OCI-LY7 (cell line): ENCODE results near the gene BAG2. TPM values are rescaled to one million over a fixed set of nuclear protein-coding genes. Genes with fewer than 3 reads are reported as not detected.

ENCODE experiments used
- BruUV-seq: library from RNA; stranded (reverse); fragments of 400-500 nt; replicated peaks from 2 replicates; lab custom pipeline; 2021; lab: Mats Ljungman, UMichigan
- CTCF ChIA-PET: fragments of 300-600 bp; sonication (Branson Sonifier 250); formaldehyde crosslinking; loops from one replicate; lab custom pipeline; 2022; ENCODE audit warnings: antibody characterized with exemption; ENCODE audit not compliant: unreplicated experiment; lab: Charles Lee
- POLR2A ChIA-PET: fragments of 300-600 bp; sonication (Branson Sonifier 250); formaldehyde crosslinking; loops from one replicate; lab custom pipeline; 2022; ENCODE audit warnings: antibody characterized with exemption; lab: Charles Lee
- DNase-seq: peaks from one replicate; pipeline ENCODE4 v3.0.0-alpha.2; 2015; ENCODE audit warnings: low spot score
- H2AFZ ChIP-seq: fragments of 200-600 bp; sonication (generic), shearing (Covaris generic); 2 replicates; pipeline ENCODE4 v1.6.1; 2014; ENCODE audit warnings: mild to moderate bottlenecking, antibody characterized with exemption, low read length, moderate library complexity
- H3K27ac ChIP-seq: fragments of 200-600 bp; sonication (generic); 2 replicates; pipeline ENCODE4 v1.5.1; 2014; ENCODE audit warnings: mixed run types, low read depth, mild to moderate bottlenecking, moderate library complexity, low read length, inconsistent platforms; ENCODE audit not compliant: poor library complexity, severe bottlenecking
- H3K36me3 ChIP-seq: fragments of 200-600 bp; sonication (generic); 2 replicates; pipeline ENCODE4 v1.6.1; 2014; ENCODE audit warnings: mild to moderate bottlenecking, antibody characterized with exemption, low read length, moderate library complexity, mixed read lengths; ENCODE audit not compliant: insufficient read depth
- H3K4me1 ChIP-seq: fragments of 200-600 bp; sonication (generic); 2 replicates; pipeline ENCODE4 v1.5.1; 2014; ENCODE audit warnings: mild to moderate bottlenecking, low read length; ENCODE audit not compliant: insufficient read depth, poor library complexity, severe bottlenecking
- H3K4me2 ChIP-seq: fragments of 200-600 bp; sonication (generic); 2 replicates; pipeline ENCODE4 v1.6.1; 2014; ENCODE audit warnings: mild to moderate bottlenecking, low read length
- H3K4me3 ChIP-seq: fragments of 200-600 bp; sonication (generic); 2 replicates; pipeline ENCODE4 v1.5.1; 2014; ENCODE audit warnings: mild to moderate bottlenecking, low read depth, low read length; ENCODE audit not compliant: poor library complexity, severe bottlenecking
- H3K79me2 ChIP-seq: fragments of 200-600 bp; sonication (generic); 2 replicates; pipeline ENCODE4 v1.6.1; 2016; ENCODE audit warnings: low read depth, mild to moderate bottlenecking, low read length, moderate library complexity, mixed read lengths; ENCODE audit not compliant: insufficient read depth
- H3K9me2 ChIP-seq: fragments of 200-600 bp; sonication (generic); 2 replicates; pipeline ENCODE4 v1.6.1; 2016; ENCODE audit warnings: mild to moderate bottlenecking, low read length, mixed read lengths; ENCODE audit not compliant: insufficient read depth
- H3K9me3 ChIP-seq: fragments of 200-600 bp; sonication (generic); 2 replicates; pipeline ENCODE4 v1.6.1; 2014; ENCODE audit warnings: mild to moderate bottlenecking, mixed run types, low read length, mixed read lengths
- H4K20me1 ChIP-seq: fragments of 200-600 bp; sonication (generic); 2 replicates; pipeline ENCODE4 v1.6.1; 2014; ENCODE audit warnings: mild to moderate bottlenecking, antibody characterized with exemption, low read length, moderate library complexity, mixed read lengths; ENCODE audit not compliant: insufficient read depth
- CTCF ChIP-seq: fragments of 200-600 bp; sonication (generic); conservative IDR thresholded peaks from 2 replicates; pipeline ENCODE4 v1.5.1; 2014; ENCODE audit warnings: mild to moderate bottlenecking, antibody characterized with exemption, low read length, moderate library complexity, mixed read lengths
- EZH2phosphoT487 ChIP-seq: fragments of 200-600 bp; sonication (generic); IDR thresholded peaks from 2 replicates; pipeline ENCODE4 v1.6.1; 2018; ENCODE audit warnings: low read depth, borderline replicate concordance, mild to moderate bottlenecking, mixed run types, antibody characterized with exemption, low read length, moderate library complexity, mixed read lengths
- intact Hi-C: fragments of 100-400 bp; cut with micrococcal nuclease; formaldehyde crosslinking; loops from one replicate; pipeline ENCODE4 v1.10.0; 2022; ENCODE audit not compliant: unreplicated experiment
- total RNA-seq, 2 experiments: library from RNA; depleted of rRNA in 1 of 2; stranded (reverse); fragments of >200 nt in 1 of 2; shearing (Covaris generic) in 1 of 2; gene quantifications; 2 replicates each; pipeline ENCODE4 v1.2.3, GENCODE V29; 2014 to 2022

The BAG2 gene
- total RNA-seq, 2 experiments from 2014 or later, result 7.7 to 8.7 TPM

DNA sequence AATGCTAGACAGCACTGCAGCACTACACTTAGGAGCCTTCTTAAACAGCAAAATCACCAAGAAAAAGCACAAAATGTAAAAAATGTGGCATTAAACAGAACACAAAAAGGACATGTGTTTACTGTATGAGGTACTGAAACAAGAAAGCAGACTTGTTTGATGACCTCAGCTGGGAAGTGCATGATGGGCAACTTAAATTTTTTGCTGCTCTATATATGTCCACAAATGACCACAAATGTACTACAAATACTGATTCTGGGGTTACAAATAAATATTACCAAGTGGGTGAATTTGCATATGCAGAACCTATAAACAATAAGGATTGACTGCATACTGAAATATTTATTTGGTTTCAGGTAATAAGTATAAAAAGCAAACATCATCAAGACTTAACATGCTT is 36.9 kb downstream of the BAG2 start:
- H3K9me3 ChIP-seq, result no peaks in the 10 kb centered on the region
- H3K27ac ChIP-seq, result no peak overlapping the region
- H4K20me1 ChIP-seq, result no peaks in the 10 kb centered on the region; the same call in 1 of the 2 replicates
- no peak overlapping the region for H3K4me3 ChIP-seq
- H3K36me3 ChIP-seq, result no peaks in the 10 kb centered on the region
- ChIA-PET CTCF (no interaction called here), POLR2A (no interaction called here)
- H2AFZ ChIP-seq, result no peak overlapping the region
- TF ChIP-seq EZH2phosphoT487, result no peak
- TF ChIP-seq CTCF, result no peak
- H3K79me2 ChIP-seq, result no peaks in the 10 kb centered on the region
- no peaks in the 10 kb centered on the region for H3K9me2 ChIP-seq
- no peaks in the 10 kb centered on the region for H3K4me1 ChIP-seq
- no TSS peak for BruUV-seq
- intact Hi-C loops, result no loop called here
- no peak for DNase-seq
- no peak overlapping the region for H3K4me2 ChIP-seq

DNA sequence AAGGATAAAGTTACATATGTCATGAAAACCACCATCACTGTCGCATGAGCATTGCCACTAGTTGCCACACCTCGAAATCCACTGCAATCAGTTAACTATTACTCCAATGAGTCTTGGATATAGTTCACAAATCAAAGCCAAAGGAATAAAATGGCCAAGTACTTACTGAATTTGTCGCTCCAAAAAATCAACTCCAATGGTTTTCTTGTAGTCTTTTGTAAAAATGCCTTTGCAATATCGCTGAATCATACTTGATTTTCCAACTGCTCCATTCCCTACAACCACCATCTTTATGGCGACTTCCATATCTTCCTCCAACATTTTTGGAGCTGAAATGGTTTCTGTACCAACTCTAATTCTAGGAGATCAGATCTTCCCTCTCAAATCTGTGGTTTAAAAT is 37.9 kb downstream of the BAG2 start:
- H2AFZ ChIP-seq, result no peak overlapping the region
- no peaks in the 10 kb centered on the region for H3K36me3 ChIP-seq
- H3K27ac ChIP-seq, result no peak overlapping the region
- no peaks in the 10 kb centered on the region for H3K79me2 ChIP-seq
- TF ChIP-seq CTCF (no peak), EZH2phosphoT487 (no peak)
- no TSS peak for BruUV-seq
- no peak overlapping the region for H3K4me2 ChIP-seq
- H3K9me3 ChIP-seq, result no peaks in the 10 kb centered on the region
- H3K4me1 ChIP-seq, result no peaks in the 10 kb centered on the region
- ChIA-PET POLR2A (interaction anchor here (0.6 kb wide), 1 partner anchor 44 kb away, joined by 6 read pairs; no protein-coding TSS in a partner anchor), CTCF (no interaction called here)
- H3K4me3 ChIP-seq, result no peak overlapping the region
- H3K9me2 ChIP-seq, result no peaks in the 10 kb centered on the region
- no peak for DNase-seq
- intact Hi-C loops, result no loop called here
- no peaks in the 10 kb centered on the region; the same call in 1 of the 2 replicates for H4K20me1 ChIP-seq

DNA sequence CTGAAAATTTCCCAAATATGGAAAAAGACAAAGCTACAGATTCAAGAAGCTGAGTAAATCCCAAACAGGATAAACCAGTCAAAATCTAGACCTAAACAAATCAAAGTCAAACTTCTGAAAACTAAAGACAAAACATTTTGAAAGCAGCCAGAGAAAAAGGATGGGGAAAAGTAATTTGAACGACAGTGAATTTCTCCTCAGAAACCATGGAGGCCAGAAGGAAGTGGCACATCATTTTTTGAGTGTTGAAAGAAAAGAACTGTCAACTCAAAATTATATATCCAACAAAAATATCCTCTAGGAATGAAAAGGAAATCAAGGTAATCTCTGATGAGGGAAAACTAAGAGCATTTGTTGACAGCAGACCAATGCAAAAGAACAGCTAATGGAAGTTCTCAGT is 43.1 kb downstream of the BAG2 start:
- no peaks in the 10 kb centered on the region; the same call in 1 of the 2 replicates for H3K36me3 ChIP-seq
- H3K9me3 ChIP-seq, result 0 out of 2 replicates have a peak, but pooled peaks cover 3% of the 10 kb centered on the region
- DNase-seq, result no peak
- TF ChIP-seq CTCF (no peak), EZH2phosphoT487 (no peak)
- peaks cover 5% of the 10 kb centered on the region for H3K4me1 ChIP-seq
- no peak overlapping the region for H3K4me2 ChIP-seq
- no peak overlapping the region for H3K4me3 ChIP-seq
- no peak overlapping the region for H2AFZ ChIP-seq
- intact Hi-C loops, result no loop called here
- H3K79me2 ChIP-seq, result peaks cover 2% of the 10 kb centered on the region; the same call in 1 of the 2 replicates
- H3K9me2 ChIP-seq, result no peaks in the 10 kb centered on the region
- H3K27ac ChIP-seq, result no peak overlapping the region
- no TSS peak for BruUV-seq
- ChIA-PET CTCF (no interaction called here), POLR2A (no interaction called here)
- H4K20me1 ChIP-seq, result 0 out of 2 replicates have a peak, but pooled peaks cover 2% of the 10 kb centered on the region
